ENCODE data around the gene IL1RAPL1.

IL1RAPL1 gene

GRCh38 chrX:29257521-29257920, 670.3 kb downstream of the IL1RAPL1 start:
- Histone ChIP-seq H3K9me3 (ENCODE audit: insufficient read depth, low read length, severe bottlenecking) (no peaks in the 10 kb centered on the region), H2AFZ (ENCODE audit: low read depth, low read length) (no peak overlapping the region), H3K4me3 (ENCODE audit: low read depth in 1 of 2, low read length in 2 of 2) (no peak overlapping the region), H3K27ac (ENCODE audit: low read length) (no peak overlapping the region), H3K4me2 (ENCODE audit: insufficient read depth, low read length) (no peak overlapping the region), H3K9ac (ENCODE audit: low read depth, low read length) (no peak overlapping the region), H3K4me1 (ENCODE audit: insufficient read depth, low read length) (no peaks in the 10 kb centered on the region), H3K36me3 (ENCODE audit: insufficient read depth, low read length) (no peaks in the 10 kb centered on the region), H3K79me2 (ENCODE audit: insufficient read depth, low read length) (no peaks in the 10 kb centered on the region), H3K27me3 (ENCODE audit: insufficient read depth, low read length, poor library complexity) (no peaks in the 10 kb centered on the region), H4K20me1 (ENCODE audit: insufficient read depth, low read length) (no peaks in the 10 kb centered on the region)
- DNase-seq: no peak
- no peak for TF ChIP-seq EZH2 (IDR thresholded peaks at IDR 0.05; ENCODE audit: borderline replicate concordance, low read depth, low read length, severe bottlenecking)
- TF ChIP-seq CTCF (IDR thresholded peaks at IDR 0.05; ENCODE audit: borderline replicate concordance, extremely low read depth, low read length, poor library complexity, severe bottlenecking): no peak
- ATAC-seq (ENCODE audit: insufficient read depth, low read depth): no peak

DNA sequence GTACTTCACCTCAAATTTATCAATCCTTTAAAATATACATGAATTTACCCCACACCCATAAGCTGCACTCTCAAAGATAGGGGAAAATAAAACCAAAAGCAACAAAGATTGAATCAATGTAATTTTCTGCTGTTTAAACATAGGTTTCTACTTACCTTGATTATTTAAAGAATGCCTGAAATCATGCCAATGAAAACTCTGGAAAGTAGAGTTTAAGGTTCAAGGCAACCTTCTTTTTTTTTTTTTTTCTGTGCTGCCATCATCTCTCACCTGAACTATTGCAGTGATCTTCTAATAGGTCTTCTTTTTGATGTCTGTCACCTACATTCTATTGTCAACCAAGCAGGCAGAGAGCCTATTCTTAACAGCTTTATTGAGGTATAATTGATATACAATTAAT, 682.1 kb downstream of the IL1RAPL1 start:
- Histone ChIP-seq H4K20me1 (ENCODE audit: insufficient read depth, low read length) (no peaks in the 10 kb centered on the region), H3K9ac (ENCODE audit: low read depth, low read length) (no peak overlapping the region), H3K79me2 (ENCODE audit: insufficient read depth, low read length) (no peaks in the 10 kb centered on the region), H3K9me3 (ENCODE audit: insufficient read depth, low read length, severe bottlenecking) (no peaks in the 10 kb centered on the region), H3K4me3 (ENCODE audit: low read depth in 1 of 2, low read length in 2 of 2) (no peak overlapping the region), H2AFZ (ENCODE audit: low read depth, low read length) (no peak overlapping the region), H3K36me3 (ENCODE audit: insufficient read depth, low read length) (no peaks in the 10 kb centered on the region), H3K27me3 (ENCODE audit: insufficient read depth, low read length, poor library complexity) (no peaks in the 10 kb centered on the region), H3K27ac (ENCODE audit: low read length) (no peak overlapping the region), H3K4me1 (ENCODE audit: insufficient read depth, low read length) (no peaks in the 10 kb centered on the region), H3K4me2 (ENCODE audit: insufficient read depth, low read length) (no peak overlapping the region)
- ATAC-seq (ENCODE audit: insufficient read depth, low read depth) (no peak), DNase-seq (no peak)
- TF ChIP-seq CTCF (IDR thresholded peaks at IDR 0.05; ENCODE audit: borderline replicate concordance, extremely low read depth, low read length, poor library complexity, severe bottlenecking) (no peak), EZH2 (IDR thresholded peaks at IDR 0.05; ENCODE audit: borderline replicate concordance, low read depth, low read length, severe bottlenecking) (no peak)

GRCh38 chrX:29274517-29274916, 687.3 kb downstream of the IL1RAPL1 start:
- ATAC-seq (ENCODE audit: insufficient read depth, low read depth) (no peak), DNase-seq (no peak)
- no peaks in the 10 kb centered on the region for H3K79me2 ChIP-seq (ENCODE audit: insufficient read depth, low read length)
- no peaks in the 10 kb centered on the region for H3K9me3 ChIP-seq (ENCODE audit: insufficient read depth, low read length, severe bottlenecking)
- no peaks in the 10 kb centered on the region for H3K27me3 ChIP-seq (ENCODE audit: insufficient read depth, low read length, poor library complexity)
- H4K20me1 ChIP-seq (ENCODE audit: insufficient read depth, low read length): no peaks in the 10 kb centered on the region
- no peaks in the 10 kb centered on the region for H3K4me1 ChIP-seq (ENCODE audit: insufficient read depth, low read length)
- H3K36me3 ChIP-seq (ENCODE audit: insufficient read depth, low read length): no peaks in the 10 kb centered on the region
- TF ChIP-seq EZH2 (IDR thresholded peaks at IDR 0.05; ENCODE audit: borderline replicate concordance, low read depth, low read length, severe bottlenecking): no peak
- no peak for TF ChIP-seq CTCF (IDR thresholded peaks at IDR 0.05; ENCODE audit: borderline replicate concordance, extremely low read depth, low read length, poor library complexity, severe bottlenecking)
- H3K9ac ChIP-seq (ENCODE audit: low read depth, low read length): no peak overlapping the region
- no peak overlapping the region for H3K4me2 ChIP-seq (ENCODE audit: insufficient read depth, low read length)
- no peak overlapping the region for H2AFZ ChIP-seq (ENCODE audit: low read depth, low read length)
- no peak overlapping the region for H3K4me3 ChIP-seq (ENCODE audit: low read depth in 1 of 2, low read length in 2 of 2)
- H3K27ac ChIP-seq (ENCODE audit: low read length): no peak overlapping the region

DNA sequence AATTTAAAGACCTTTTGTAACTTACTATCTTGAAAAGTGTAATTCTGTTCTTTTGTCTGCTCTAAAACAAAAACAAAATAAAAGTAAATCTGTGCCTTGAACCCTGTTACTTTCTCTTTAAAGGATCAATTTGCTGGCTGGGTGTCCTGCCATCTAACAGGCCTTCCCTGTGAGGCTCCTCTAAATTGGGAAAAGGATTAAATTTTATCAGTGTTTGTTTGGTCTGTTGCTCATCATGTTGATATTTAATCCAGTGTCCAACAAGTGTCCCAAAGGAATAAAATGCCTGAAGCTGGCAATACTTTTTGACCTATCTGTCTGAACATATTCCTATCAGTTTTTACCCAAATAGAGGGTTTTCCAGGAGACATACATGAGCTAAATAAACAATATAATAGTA, 688.7 kb downstream of the IL1RAPL1 start:
- ATAC-seq (ENCODE audit: insufficient read depth, low read depth) (no peak), DNase-seq (no peak)
- H3K9me3 ChIP-seq (ENCODE audit: insufficient read depth, low read length, severe bottlenecking): no peaks in the 10 kb centered on the region
- no peak for TF ChIP-seq CTCF (IDR thresholded peaks at IDR 0.05; ENCODE audit: borderline replicate concordance, extremely low read depth, low read length, poor library complexity, severe bottlenecking)
- TF ChIP-seq EZH2 (IDR thresholded peaks at IDR 0.05; ENCODE audit: borderline replicate concordance, low read depth, low read length, severe bottlenecking): no peak
- no peak overlapping the region for H3K4me3 ChIP-seq (ENCODE audit: low read depth in 1 of 2, low read length in 2 of 2)
- H3K79me2 ChIP-seq (ENCODE audit: insufficient read depth, low read length): no peaks in the 10 kb centered on the region
- no peaks in the 10 kb centered on the region for H3K36me3 ChIP-seq (ENCODE audit: insufficient read depth, low read length)
- H3K9ac ChIP-seq (ENCODE audit: low read depth, low read length): no peak overlapping the region
- H4K20me1 ChIP-seq (ENCODE audit: insufficient read depth, low read length): no peaks in the 10 kb centered on the region
- H3K27ac ChIP-seq (ENCODE audit: low read length): no peak overlapping the region
- H3K27me3 ChIP-seq (ENCODE audit: insufficient read depth, low read length, poor library complexity): no peaks in the 10 kb centered on the region
- H2AFZ ChIP-seq (ENCODE audit: low read depth, low read length): no peak overlapping the region
- no peaks in the 10 kb centered on the region for H3K4me1 ChIP-seq (ENCODE audit: insufficient read depth, low read length)
- H3K4me2 ChIP-seq (ENCODE audit: insufficient read depth, low read length): no peak overlapping the region

Measured in DND-41 (cell line).